Activated T-helper 9 cell treated with anti-CD3 and anti-CD28 coated beads, Interleukin-2, amount 50 U/mL, for 16 hours (primary cell): ENCODE results near the gene MED27.

Experiments
- DNase-seq: peaks from one replicate; pipeline ENCODE4 v3.0.0-alpha.2; 2020; ENCODE audit warnings: low read depth

MED27 gene, protein sequence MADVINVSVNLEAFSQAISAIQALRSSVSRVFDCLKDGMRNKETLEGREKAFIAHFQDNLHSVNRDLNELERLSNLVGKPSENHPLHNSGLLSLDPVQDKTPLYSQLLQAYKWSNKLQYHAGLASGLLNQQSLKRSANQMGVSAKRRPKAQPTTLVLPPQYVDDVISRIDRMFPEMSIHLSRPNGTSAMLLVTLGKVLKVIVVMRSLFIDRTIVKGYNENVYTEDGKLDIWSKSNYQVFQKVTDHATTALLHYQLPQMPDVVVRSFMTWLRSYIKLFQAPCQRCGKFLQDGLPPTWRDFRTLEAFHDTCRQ

DNA sequence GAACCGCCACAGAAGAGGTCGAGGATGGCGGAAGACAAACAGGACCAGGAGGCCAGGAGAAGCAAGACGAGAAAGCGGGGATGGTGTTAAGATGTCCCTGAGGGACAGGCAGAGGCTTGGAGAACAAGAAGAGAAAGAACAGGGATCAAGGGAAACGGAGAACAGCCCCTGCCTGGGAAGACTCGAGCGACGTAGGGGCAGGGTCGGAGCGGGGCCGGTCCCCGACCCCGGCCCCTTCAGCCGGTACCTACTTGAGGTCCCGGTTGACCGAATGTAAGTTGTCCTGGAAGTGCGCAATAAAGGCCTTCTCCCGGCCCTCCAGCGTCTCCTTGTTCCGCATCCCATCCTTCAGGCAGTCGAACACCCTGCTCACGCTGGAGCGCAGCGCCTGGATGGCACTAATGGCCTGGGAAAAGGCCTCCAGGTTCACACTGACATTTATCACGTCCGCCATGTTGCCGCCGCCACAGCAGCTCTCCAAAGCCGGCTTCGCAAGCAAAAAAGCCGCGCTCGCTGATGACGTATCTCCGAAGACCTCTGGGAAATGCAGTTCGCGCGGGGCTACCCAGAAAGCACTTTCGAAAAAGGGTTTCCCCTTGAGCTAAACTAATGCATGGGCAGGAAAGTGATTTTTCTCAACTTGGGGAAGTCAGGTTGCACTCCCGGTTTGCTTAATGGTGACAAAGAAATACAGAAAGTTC lies at the start of gene MED27:
Gene MED27, minus strand, starts transcription at position 477 of the 701 bp plus-strand sequence. Its CDS starts 23 bp downstream, at position 454.
- DNase-seq = peak; percentile 87

DNA sequence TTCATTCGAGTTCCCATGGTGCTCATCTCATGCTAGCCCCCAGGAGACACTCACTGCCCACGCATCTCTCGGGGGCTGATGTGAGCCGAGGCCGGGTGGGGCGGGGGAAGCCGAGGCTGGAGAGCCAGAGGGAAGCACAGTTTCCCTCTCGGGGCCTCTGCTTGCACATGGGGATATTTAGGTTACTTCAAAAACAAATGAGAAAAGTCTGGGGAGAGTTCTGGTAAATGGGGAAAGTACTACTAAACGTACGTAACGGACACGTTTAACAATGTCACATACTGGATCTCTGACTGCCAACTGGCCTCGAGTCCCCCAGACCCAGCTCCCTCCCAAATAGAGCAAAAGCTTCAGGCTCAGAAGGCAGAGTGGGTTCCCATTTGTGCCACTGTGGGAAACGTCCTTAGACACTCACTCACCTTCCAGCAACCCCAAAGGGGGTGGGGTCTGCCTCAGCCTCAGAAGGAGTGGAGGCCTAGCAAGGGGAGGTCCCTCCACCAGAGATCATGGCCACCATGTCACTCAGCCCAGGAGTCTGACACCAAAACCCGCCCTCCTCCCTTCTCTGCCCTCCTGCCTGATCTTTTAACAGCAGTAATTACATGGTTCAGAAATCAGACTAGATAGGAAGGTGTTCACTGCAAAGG lies 48.3 kb upstream of the MED27 start:
- DNase-seq = no peak

DNA sequence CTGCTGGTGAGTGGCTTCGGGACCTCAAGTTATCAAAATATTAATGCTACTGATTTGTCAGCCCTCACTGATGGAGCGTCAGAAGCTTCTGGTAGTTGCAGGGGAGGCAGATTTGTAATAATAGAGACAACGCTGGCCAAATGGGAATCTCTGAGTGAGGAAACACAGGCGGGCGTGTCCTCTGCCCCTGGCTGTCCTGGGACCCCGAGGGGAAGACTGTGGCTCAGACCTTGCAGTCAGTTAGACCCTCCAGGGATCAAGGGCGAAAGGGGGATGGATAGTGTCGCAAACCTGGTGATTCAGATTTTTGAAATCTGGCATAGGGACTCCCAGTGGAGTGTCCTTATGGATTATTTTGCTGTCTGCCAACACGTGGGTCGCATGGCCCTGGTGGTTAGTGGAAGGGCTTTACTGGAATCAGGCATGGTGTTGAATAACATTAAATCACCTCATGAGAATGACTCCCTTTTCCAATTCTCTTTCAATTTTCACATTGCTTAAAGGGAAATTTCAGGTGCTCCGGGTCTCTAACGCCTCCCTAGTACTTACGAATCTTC lies 47.1 kb upstream of the MED27 start:
- no peak for DNase-seq

DNA sequence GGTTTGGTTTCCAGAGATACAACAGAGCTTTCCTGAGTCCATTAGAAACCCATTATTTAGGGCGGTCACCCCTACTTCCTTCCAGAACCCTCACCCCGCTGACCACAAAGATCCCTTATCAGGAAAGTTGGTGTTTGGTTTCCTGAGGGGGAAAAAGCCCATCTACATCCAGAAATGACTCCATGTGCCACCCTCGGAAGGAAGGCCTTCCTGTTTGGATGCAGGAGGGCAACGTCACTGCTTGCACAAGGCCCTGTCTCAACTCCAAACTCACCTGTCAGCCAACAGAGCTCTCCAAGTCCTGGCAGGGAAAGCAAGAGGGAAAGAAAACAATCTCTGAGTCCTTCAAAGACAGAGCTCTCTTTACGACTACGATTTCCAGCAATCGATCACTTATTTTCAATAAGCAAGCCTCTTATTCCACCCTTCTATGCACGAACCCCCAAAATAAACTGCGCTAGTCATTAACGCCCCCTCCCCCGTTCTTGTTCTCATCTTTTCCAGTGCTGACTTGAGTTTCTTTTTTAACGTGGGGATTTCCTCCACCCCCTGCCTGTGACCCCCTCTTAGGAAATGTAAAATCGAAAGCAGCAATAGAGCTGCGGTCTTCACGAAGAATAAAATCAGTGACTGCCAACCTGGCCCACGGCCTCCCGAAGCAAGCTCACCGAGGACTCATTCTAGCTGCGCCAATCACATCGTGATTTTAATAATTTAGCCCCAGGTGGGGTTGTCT lies 46.4 kb upstream of the MED27 start:
- DNase-seq = peak; percentile 3

DNA sequence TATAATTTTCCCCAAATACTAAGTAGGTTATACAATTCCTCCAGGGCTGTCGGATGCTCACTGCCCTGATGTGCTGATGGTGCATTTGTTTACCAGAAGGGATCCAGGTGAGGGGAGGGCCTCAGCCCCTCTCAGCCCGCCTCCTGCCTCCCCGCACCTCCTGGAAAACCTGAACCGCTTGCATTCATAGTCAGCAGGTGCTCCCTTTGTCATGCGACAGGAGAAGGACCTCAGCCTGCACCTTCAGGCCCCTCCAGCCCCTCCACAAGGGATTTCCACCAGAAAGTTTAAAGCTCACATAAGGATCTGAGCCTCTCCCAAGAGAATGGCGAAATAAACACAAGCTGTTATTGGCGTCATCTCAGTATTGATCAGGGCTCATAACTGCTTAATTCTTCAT lies 45.7 kb upstream of the MED27 start:
- DNase-seq = no peak

DNA sequence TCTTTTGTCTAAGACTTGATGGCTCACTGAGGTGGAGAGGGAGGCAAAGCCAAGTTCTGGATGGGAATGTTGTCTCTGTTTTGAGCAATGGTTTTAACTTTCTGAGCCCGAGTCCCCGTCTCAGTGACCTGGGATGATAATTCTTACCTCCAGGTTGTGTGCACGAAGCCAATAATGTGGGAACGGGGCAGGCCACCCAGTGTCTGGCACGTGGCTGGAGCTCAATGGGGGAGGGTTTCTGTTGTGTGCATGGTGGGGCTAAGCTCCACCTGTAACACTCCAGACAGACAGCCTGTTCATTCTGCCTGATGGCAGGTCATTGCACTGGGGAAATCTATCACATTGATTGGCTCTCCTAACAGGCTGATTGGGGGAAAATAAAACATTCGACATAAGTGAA lies 45.1 kb upstream of the MED27 start:
- DNase-seq = no peak

DNA sequence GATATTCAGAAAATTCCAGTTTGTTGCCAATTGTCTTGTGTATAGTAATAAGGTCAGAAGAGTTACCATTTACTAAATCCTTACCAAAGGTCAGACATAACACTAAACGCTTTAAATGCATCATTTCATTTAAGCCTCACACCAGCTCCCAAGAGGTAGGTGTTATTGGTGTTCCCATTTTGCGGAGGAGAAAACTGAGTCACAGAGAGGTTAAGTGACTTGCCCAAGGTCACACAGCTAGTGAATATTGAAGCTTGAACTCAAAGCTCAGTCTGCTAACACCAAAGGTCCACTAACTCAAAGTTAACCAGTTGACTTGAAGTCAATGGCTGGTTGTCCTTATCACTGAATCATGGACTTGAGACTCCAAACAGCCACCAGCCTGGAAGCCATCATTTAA lies 41.4 kb upstream of the MED27 start:
- DNase-seq = no peak

DNA sequence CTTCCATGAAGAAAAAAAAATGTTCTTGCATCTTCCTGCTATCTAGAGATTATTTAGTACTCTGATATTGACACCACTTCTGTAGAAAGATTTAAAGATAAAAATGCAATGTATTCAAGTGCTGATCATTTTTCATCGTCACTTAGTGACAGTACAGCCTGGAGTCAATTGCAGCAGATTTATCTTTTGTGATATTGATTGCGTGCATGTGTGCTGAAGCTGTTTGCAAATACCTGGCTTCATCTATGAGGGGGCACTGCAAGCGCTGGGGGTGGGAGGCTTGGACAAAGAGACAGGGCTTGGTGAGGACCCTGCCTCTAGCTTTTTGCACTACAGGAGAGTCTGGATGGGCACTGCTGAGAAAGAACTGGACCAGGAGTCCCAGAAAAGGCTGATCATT lies 38.0 kb upstream of the MED27 start:
- no peak for DNase-seq

DNA sequence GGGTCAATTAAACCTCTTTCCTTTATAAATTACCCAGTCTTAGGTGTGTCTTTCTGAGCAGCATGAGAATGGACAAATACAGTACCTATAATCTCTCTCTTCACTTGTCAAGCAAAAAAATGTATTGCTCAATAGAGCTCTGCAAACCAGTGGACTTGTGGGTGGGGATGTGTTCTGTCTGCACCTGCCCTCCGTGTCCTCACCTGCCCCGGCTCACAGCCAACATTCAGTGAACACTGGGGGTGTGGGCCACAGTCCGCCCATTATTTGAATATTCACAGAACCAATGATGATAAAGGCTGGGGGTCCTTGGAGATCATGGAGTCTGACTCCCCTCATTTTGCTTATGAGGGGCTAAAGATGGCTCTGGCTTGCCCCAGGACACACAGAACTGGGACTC lies 36.9 kb upstream of the MED27 start:
- no peak for DNase-seq

DNA sequence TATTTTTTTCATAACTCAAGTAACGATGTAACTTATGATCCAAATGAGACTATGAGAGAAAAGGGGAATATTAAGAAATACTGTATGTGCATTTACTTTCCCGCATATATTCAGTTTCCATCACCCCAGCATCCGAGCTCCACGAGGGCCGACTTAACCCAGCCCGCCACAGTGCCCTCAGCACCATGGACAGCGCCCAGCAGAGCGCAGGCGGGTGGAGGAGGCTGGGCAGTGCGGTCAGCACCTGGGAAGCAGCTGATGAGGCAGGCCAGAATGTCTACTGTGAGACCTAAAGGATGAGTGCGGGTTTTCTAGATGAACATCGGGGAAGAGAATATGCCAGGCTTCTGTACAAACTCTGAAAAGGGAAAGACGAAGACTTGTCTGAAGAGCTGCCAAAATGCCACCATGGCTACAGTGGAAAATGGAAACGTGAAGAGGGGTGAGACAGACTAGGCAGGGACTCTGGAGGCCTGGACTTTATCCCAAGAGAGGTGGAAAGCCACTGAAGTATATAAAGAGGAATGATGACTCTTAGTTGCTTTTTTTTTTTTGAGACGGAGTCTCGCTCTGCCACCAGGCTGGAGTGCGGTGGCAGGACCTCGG lies 34.5 kb upstream of the MED27 start:
- DNase-seq = no peak

DNA sequence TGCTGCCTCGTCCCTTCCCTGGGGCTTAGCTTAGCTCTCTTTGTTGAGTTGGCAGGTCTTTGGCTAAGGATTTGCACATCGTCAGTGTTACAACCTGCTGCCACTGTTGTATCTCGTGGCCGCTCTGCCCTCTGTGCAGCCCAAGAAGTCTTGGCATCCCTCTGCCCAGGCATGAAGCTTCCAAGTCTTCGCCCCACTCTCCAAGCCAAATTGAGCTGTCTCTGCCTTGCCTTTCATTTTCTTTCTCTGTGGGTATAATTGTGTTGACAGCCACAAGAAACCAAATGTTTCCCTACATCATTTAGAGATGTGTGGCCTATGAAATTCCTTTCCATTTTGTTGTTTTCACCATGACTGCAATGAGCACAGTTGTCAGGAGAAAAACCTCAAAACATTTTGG lies 29.6 kb upstream of the MED27 start:
- DNase-seq = no peak

DNA sequence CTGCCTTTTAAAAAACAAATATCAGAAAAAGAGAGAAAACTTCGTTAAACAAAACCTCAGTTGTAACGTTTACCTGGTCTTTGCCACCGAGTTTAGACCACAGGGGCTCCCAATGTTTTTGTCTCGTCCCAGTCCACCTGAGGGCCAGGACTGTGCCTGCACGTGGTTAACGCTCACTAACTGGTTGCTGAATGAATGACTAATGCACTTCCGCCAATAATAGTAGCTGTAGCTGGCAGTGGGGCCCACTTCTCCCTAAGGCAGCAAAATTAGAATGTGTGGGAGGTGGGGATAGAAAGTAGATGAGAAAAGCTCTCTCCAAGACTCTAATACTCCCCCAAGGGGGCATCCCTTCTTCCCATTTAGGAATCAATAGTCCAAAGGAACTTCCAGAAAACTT lies 29.1 kb upstream of the MED27 start:
- no peak for DNase-seq

DNA sequence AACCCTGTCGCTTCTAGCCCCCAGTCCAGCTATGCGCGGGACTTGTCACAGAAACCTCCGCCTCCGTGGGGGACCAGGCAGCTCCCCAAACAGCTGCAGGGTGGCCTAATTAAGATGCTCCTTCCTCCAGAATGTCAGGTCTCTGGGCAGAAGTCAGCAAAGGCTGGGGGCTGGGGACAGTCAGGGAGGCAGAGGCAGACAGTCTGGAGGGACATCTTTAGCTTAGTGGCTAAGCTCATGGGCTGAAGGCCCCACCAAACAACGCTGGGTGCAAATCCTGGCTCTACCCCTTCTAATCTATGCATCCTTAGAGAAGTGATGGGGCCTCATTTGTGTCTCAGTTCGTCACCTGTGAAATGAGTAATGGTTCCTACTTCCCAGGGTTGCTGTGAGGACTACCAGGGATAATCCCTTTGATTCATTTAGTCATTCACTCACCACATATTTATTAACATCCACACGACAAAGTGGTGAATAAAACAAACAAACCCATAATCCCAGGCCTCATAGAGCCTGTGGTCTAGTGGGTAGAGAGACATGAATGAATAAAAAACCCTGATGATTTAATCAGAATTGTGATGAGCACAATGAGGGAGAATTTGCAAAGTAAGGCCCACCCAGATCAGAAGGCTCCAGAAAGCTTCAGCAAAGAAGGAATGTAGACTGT lies 20.2 kb upstream of the MED27 start:
- DNase-seq = no peak

DNA sequence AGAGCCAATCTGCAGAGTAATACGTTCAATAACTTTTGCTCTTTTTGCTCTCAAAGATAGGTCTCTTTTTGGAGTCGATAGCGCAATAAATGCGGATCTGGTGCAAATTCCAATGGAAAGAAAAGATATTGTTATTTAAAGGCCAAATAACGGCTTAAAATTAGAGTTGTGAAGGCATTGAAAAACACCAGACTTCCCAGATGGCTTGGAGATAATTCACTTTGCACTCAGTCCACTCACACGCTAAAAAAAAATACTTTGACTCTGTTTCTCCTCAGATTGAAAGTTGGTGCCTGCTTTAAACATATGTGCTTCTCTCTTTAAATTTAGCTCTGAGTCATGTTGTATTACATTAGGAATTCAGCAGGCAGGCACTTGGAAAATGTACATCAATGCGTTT lies 19.5 kb upstream of the MED27 start:
- no peak for DNase-seq

DNA sequence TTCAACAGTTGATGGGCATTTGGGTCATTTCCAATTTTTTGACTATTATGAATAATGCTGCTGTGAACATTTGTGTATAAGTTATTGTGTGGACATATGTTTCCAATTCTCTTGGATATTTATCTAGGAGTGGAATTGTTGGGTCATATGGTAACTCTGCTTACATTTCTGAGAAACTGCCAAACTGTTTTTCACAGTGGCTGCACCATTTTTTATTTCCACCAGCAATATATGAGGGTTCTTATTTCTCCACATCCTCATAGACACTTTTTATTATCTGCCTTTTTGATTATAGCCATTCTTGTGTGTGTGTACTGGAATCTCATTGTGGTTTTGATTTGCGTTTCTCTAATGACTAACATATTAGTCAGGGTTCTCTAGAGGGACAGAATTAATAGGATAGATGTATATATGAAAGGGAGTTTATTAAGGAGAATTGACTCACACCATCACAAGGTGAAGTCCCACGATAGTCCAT lies 14.7 kb upstream of the MED27 start:
- no peak for DNase-seq

DNA sequence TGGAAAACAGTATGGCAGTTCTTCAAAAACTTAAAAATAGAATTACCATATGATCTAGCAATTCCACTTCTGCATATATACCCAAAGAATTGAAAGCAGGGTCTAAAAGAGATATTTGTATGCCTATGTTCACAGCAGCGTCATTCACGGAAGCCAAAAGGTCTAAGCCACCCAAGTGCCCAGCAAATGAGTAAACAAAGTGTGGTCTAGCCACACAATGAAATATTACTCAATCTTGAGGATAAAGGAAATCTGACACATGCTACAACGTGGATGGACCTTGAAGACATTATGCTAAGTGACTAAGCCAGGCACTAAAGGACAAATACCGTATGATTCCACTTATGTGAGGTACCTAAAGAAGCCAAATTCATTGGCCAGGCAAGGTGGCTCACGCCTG lies 11.1 kb upstream of the MED27 start:
- no peak for DNase-seq

DNA sequence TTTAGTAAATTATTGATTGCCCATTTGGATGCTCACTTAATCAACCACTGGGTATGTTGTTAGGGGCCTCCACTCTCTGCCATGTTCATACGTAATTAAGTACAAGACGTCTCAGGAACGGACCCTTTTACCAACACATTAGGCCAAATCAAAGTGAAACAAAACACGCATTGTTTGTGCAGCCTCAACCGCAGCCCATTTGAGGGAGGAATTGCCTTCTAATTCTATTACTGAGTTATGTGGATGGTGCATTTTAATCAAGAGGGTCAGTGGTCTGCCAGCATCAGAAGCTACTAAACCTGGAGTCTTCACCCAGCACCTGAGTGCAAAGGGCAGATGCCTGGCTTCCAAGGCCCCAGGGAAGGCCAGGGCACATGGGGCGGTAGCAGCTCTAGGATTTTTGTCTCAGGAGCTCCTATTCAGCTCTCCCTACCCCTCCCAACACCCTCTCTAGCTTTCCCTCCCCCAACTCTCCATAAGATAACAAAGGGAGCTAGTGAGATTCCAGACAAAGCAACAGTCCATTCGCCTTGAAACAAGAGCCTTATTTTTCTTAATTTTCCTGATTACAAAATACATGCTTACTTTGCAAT lies 7.9 kb upstream of the MED27 start:
- DNase-seq = no peak

DNA sequence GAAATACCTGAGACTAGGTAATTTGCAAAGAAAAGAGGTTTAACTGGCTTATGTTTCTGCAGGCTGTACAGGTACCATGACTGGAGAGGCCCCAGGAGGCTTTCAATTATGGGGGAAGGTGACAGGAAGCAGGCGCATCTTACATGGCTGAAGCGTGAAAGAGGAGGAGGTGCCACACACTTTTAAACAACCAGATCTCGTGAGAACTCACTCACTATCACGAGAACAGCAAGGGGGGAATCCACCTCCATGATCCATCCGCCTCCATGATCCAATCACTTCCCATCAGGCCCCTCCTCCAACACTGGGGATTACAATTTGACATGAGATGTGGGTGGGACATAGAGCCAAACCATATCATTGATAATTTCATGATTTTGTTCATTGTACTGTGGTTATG lies 2.5 kb upstream of the MED27 start:
- DNase-seq = no peak

DNA sequence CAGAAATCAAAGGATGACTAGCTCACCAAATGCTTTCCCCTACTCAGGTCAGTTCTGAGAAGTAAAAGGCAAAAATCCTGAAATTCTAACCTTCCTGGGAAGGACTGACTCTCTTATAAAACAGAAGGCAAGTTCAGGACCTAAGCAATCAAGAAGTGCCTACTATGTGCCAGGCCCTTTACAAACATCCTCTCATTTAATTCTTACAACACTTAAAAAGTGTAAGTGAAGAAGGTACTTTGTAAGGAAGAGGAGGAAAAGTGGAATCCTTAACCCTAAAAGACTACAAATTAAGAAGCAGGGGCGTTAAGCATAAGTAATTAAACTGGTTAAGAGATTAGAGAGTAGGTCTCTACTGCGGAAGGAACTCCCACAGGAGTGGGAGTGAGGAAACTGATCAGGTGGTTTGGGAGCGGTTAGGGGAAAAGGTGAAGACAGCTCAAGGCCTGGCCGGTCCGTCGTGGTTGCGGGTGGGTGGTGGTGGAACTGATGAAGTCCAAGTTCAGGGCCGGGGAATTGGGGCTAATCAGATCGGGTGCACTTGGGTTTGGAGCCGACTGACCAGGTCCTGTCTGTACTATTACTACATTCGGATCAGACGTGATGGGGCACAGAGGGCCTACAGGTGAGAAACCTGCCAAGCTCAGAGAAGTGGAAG lies 839 bp downstream of the MED27 start:
- no peak for DNase-seq
